ENCODE results near the gene CEACAM16.

The CEACAM16 gene

GRCh38 chr19:44749292-44749691 is 50.3 kb downstream of the CEACAM16 start:
- TF ChIP-seq, protein P1, sequence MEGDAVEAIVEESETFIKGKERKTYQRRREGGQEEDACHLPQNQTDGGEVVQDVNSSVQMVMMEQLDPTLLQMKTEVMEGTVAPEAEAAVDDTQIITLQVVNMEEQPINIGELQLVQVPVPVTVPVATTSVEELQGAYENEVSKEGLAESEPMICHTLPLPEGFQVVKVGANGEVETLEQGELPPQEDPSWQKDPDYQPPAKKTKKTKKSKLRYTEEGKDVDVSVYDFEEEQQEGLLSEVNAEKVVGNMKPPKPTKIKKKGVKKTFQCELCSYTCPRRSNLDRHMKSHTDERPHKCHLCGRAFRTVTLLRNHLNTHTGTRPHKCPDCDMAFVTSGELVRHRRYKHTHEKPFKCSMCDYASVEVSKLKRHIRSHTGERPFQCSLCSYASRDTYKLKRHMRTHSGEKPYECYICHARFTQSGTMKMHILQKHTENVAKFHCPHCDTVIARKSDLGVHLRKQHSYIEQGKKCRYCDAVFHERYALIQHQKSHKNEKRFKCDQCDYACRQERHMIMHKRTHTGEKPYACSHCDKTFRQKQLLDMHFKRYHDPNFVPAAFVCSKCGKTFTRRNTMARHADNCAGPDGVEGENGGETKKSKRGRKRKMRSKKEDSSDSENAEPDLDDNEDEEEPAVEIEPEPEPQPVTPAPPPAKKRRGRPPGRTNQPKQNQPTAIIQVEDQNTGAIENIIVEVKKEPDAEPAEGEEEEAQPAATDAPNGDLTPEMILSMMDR (IDR thresholded peaks at IDR 0.05): no peak

- TF ChIP-seq, protein P1 (IDR thresholded peaks at IDR 0.05): no peak
Measured at GRCh38 chr19:44749994-44750393, 51.0 kb downstream of the CEACAM16 start.

GRCh38 chr19:44752123-44752815 is 53.3 kb downstream of the CEACAM16 start:
- TF ChIP-seq, protein P1 (IDR thresholded peaks at IDR 0.05): no peak

DNA sequence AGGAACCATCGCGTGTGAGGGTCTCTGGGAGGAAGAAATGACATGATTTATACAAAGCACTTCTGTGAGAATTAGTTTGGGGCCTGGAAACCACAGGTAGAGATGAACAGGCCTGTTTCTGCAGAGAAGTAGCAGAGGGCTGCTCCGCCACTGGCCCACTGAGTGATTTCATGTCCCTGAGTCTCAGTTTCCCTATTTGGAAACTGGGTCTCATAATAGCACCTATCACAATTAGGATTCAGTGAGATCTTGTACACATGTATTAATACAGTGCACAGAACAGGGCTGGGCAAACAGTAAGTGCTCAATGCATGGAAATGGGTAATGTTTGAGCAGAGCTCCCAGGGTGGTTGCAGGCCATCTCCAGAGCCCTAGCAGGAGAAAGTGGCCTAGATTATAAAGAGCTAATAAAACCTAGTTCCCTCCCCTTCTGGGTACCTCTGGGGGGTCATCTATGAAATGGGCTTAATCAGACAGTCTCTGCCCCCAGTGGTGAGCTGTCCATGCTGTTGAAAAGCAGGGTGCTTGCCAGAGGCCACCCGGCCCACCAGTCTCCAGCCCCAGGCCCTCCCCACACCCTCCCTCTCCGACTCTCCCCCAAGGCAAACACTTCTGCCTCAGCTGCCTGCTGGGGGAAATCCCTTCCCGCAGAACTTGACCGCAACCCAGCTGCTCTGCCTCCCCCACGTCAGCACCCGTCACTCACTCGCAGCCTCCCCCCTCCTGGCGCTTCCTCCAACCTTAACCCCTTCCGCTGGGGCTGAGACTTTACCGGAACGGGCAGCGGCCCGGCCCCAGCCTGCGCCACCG is 54.1 kb downstream of the CEACAM16 start:
- TF ChIP-seq, protein P1 (IDR thresholded peaks at IDR 0.05): no peak

DNA sequence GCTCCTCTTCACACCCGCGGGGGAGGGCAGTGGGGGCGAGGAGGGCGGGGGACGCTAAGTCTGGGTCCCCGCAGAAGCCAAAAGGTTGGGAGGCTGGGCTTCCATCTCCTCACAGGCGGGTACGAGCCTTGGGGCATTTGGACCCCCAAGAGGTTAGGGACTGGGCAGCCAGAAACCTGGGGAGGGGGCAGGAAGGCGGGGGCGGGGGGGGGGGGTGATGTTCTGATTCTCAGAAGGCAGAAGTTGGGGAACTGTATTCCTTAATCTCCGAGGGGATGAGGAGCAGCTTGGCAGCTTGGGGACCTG is 54.6 kb downstream of the CEACAM16 start:
- TF ChIP-seq, protein P1 (IDR thresholded peaks at IDR 0.05): no peak

GRCh38 chr19:44753932-44754749 is 55.2 kb downstream of the CEACAM16 start:
- TF ChIP-seq, protein P1 (IDR thresholded peaks at IDR 0.05): no peak

DNA sequence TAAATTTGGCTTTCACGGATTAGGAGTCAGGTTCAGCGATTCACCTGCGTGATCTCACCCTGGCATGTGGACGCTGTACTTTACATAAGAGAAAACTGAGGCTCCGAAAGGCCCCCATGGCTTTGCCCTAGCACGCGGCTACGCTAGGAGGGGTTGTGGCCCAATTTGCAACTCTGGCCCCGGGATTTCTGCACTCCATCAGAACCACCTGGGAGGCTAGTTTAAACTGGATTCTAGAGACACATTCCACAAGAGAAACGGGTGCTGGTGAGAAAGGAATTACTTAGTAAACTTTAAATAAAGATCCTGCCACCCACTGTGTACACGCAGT is 55.8 kb downstream of the CEACAM16 start:
- TF ChIP-seq, protein P1 (IDR thresholded peaks at IDR 0.05): no peak

Measured in LNCAP (cell line).